ENCODE data around the gene ANTKMT. TPM values are rescaled to one million over a fixed set of nuclear protein-coding genes. Genes with fewer than 3 reads are reported as not detected.

Gene ANTKMT
- total RNA-seq, 1 donor from 2014 or later = 37.1 TPM

DNA sequence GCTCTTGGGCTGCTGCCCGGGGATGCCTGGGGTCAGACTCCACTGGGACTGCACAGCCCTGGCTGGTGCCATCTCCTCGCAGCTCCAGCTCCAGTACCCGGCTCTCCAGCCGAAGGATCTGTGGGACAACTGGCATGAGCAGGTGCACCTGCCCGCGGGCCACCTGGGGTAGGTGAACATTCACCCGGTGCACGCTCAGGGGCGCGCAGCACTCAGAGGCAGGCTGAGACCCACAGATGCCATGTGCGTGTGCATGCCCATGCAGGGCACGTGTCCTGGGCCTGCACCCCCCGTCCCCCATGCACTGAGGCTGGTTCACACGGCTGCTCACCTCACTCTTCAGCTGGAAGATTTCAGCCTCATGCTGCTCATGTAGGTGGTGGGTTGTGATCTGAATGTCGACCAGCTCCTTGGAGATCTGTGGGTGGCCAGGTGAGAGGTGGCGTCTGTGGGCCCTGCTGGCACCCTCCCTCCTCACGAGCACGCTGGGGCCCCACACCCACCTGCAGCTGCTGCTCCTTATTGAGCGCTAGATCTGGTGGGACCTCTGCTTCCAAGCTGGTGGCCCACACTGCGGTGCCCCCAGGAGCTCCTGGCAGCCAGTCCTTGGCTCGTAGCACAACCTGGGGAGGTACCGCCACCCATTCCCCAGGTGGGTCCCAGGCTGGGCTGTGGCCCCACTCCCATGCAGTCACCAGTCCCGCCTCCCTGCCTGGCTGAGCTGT lies 4.7 kb downstream of the ANTKMT start:
- ATAC-seq = peak; percentile 31
- no peak for DNase-seq (ENCODE audit: low spot score)

DNA sequence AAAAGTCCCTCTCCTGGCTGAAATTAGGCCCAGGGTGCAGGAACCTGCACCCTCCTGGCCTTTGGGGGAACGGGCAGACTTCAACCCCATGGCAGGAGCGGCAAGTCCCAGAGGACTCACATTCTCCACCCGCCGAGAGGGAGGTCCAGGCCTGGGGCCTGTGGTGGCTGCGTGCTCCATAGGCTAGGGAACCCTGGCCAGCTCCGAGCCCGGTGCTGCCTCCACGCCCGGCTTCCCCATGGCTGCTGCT lies 5.2 kb downstream of the ANTKMT start:
- ATAC-seq (no peak), DNase-seq (ENCODE audit: low spot score) (no peak)

DNA sequence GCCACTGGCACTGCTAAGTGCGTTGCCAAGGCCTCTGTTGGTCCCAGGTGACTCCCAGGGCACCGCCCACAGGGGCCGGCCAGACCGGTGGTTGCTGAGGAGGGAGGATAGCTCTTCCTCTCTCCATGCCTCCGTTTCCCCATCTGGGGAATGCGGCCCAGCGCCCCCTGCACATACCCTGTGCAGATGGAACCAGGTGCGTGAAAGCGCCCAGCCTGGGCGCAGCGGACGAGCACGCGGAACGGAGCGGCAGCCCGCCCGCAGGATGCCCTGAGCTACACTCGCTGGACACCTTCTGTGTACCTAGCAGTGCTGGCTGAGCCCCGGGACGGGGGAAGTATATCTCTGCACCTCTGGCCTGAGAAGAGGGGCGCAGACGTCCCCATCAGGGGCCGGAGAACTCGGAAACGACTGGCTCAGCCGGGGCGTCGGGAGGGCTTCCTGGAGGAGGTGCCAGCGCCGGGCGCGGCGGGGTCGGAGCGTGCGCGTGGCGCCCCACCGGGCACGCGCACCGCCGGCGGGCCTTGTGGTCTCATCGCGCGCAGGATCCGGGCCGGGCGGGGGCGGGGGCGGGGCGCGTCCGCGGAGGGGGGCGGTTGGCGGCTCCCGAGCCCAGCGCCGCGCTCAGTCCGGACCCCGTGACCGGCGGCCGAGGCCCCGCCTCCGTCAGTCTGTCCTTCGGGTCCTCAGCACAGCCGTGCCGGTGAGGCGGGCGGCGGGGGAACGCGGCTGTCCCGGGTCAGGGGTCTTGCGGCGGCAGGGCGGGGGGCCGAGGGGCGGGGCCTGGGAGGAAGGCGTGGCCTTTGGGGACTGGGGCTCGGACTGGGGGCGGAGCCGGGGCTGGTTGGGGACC lies 5.7 kb downstream of the ANTKMT start, which contains the start of the genes CCDC78 and HAGHL:
Gene CCDC78 (minus strand): TSS at position 6 of the 853 bp plus-strand sequence. CDS start 76 bp downstream, outside the sequence.
Gene HAGHL (plus strand): TSS at position 669 of the 853 bp plus-strand sequence. CDS start 404 bp downstream, outside the sequence.
- ATAC-seq = peak; percentile 28
- DNase-seq (ENCODE audit: low spot score) = no peak

DNA sequence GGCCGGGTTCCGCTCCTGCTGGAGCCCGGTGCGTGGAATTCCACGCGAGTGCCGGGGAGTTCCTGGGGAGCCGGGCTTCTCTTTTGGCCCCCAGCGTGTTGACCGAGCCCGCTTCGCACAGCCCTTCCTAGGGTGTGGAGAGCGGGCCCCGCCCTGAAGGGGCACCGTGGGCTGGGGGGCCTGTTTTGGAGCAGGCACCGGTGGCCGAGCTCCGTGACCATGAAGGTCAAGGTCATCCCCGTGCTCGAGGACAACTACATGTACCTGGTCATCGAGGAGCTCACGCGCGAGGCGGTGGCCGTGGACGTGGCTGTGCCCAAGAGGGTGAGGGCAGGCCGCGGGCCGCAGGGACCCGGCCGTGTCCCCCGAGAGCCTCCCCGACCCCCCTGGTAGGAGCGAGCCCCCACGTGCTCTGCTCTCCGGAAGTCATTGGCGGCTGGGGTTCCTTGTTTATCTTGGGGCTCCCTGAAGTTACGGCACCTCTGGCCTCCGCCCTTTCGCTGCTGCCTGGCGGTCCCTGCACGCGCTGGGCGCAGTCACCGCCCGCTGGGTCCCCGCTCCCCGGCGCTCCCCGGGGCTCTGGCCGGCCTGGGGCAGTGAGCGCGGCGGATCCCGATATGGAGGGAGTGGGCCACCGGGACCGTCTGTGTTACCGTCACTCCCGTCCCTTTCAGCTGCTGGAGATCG lies 6.5 kb downstream of the ANTKMT start:
- DNase-seq (ENCODE audit: low spot score) = no peak
- no peak for ATAC-seq

DNA sequence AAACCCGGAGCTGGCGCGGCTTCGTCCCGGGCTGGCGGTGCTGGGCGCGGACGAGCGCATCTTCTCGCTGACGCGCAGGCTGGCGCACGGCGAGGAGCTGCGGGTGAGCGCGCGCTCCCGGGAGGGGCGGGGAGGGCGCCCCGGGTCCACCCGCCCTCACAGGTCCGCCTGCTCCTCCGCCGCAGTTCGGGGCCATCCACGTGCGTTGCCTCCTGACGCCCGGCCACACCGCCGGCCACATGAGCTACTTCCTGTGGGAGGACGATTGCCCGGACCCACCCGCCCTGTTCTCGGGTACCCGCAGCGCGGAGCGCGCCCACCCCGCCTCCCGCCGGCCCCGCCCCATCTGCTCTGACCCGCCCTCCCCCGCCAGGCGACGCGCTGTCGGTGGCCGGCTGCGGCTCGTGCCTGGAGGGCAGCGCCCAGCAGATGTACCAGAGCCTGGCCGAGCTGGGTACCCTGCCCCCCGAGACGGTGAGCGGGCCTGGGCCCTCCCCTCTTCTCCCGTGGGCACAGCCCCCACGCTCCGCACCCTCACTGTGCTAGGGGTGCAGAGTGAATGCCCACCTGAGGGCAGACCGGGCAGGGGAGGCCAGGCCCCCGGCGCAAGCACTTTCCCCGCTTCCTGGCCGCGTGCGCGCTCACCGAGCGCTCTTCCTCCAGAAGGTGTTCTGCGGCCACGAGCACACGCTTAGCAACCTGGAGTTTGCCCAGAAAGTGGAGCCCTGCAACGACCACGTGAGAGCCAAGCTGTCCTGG lies 7.4 kb downstream of the ANTKMT start:
- DNase-seq (ENCODE audit: low spot score) (no peak), ATAC-seq (peak; percentile 47)

DNA sequence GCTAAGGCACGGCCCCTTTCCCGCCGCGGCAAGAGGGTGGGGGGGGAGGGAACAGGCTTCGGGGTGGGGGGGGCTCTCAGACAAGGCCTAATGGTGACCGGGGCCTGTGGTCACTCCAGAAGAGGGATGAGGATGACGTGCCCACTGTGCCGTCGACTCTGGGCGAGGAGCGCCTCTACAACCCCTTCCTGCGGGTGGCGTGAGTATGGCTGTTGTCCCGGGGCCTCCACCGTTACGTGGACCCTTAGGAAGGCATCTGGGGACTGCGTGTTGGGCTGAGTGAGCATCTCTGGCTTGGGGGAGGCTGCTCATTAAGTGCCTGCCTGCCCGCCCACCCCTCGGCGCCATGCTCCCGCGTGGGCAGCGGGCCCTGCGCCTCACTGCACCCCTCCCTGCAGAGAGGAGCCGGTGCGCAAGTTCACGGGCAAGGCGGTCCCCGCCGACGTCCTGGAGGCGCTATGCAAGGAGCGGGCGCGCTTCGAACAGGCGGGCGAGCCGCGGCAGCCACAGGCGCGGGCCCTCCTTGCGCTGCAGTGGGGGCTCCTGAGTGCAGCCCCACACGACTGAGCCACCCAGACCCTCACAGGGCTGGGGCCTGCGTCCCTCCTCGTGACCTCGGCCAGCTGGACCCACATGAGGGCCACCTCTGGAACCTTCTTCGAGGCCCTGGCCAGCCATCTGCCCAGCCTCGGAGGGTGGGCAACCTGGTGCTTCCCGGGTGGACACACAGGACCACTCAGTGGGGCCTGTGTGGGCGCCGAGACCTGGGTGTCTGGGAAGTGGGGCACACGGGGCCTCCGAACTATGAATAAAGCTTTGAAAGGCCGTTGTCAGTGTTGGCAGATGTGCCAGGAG lies 8.2 kb downstream of the ANTKMT start:
- DNase-seq (ENCODE audit: low spot score) (no peak), ATAC-seq (no peak)

DNA sequence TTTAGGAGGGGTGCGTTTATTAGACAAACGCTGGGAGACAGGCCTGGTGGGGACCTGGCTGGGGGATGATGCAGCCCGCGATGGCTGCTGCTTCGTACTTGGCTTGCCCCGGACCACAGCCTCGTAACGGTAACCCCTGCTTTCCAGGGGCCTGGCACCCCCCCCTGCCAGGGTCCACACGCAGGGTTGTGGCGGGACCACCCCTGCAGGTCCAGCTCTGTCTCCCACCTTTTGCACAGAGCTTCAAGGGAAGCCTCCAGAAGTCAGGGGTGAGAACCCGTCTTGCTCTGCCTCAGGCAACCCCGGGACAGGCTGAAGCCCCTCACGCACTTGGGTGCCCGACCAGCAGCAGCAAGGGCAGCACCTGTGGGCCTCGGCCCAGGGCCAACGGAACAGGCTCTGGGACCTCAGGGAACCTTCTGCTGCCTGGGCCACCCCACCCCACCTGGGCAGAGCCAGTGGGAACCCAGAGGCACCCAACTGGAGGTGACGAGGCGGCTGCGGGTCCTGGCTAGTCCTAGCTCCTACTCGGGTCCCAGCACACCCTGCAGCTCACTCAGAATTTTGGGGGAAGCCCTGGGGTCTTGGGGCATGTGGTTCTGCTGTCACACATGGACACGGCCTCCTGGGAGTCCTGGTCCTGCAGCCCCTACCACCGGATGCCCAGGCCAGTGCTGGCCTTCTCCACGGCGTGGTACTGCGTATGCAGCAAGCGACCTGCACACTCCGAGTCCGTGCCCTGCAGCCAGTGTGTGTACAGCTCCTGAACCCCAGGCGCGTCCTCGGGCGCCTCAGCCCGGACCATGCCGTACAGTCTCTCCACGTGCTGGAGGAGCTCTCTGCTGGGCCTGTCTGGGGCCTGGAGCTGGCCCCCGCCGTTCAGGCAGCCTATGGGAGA lies 9.1 kb downstream of the ANTKMT start:
- ATAC-seq (no peak), DNase-seq (ENCODE audit: low spot score) (no peak)

DNA sequence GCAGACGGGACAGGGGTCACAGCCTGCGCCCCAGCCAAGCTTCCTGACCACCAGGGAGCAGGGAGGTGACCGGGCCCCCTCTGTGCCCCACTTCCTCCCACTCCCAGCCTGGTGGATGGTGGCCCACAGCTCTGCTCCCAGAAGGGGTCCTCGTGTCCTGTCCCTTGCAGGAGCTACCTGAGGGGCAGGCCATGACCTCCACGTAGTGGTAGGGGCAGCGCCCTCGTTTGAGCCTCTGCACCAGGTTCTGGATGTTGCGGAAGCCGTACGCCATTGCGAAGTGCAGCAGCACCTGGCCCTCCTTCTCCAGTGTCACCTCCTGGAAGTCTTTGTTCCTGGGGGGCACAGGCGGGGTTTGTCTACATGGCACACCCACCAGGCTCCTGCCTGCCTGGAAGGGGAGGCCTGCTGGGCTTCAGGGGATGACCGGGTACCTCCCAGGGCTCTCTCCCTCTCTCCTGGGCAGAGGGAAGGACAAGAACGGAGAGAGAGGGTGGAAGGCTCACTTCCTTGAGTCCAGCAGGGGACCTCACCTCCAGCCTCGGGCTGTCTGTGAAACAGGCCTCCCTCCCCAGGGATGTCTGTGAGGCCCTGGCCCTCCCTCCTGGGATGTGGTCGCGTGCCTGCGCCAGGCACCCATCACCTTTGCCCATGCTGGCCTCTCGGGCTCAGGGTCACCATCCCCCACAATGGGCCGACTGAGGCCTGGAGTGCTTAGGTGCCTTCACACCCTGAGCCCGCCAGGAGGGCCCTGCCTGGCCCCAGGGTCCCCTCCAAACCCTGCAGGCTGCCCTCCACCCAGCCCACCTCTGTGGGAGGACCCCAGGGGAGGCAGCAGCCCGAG lies 9.9 kb downstream of the ANTKMT start:
- no peak for DNase-seq (ENCODE audit: low spot score)
- ATAC-seq = no peak

DNA sequence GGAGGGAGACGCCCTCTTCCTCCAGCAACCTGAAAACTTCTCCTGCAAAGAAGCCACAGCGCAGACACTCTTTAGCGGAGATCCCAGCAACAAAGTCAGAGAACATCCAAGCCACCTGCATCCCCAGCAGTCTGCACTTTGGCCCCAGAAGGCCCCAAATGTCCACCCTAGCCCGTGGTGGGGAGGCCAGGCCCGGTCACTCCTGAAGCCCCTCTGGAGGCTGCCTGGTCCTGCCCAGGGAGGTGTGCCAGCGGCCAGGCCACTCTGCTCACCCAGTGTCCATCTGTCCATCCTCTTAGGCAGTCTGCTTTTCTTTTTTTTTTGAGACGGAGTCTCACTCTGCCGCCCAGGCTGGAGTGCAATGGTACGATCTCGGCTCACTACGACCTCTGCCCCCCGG lies 11.4 kb downstream of the ANTKMT start:
- DNase-seq (ENCODE audit: low spot score) (no peak), ATAC-seq (no peak)

DNA sequence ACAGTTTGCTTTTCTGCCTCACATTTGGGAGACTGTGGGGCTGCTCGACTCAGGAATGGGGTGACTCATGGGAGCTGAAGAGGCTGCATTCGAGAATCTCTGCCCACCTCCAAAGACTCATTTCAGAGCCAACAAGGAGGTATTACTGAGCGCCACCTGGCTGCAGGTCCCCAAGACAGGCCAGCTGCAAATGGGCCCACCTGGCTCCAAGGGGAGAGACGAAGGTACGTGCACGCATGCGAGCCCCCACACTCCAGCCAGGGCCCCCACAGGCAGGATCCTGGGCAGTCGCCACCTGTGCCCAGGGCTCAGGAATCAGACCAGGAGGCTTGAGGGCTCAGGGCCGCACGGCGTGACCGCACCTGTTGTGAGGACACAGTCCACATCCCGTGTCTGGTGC lies 12.0 kb downstream of the ANTKMT start:
- no peak for DNase-seq (ENCODE audit: low spot score)
- no peak for ATAC-seq

DNA sequence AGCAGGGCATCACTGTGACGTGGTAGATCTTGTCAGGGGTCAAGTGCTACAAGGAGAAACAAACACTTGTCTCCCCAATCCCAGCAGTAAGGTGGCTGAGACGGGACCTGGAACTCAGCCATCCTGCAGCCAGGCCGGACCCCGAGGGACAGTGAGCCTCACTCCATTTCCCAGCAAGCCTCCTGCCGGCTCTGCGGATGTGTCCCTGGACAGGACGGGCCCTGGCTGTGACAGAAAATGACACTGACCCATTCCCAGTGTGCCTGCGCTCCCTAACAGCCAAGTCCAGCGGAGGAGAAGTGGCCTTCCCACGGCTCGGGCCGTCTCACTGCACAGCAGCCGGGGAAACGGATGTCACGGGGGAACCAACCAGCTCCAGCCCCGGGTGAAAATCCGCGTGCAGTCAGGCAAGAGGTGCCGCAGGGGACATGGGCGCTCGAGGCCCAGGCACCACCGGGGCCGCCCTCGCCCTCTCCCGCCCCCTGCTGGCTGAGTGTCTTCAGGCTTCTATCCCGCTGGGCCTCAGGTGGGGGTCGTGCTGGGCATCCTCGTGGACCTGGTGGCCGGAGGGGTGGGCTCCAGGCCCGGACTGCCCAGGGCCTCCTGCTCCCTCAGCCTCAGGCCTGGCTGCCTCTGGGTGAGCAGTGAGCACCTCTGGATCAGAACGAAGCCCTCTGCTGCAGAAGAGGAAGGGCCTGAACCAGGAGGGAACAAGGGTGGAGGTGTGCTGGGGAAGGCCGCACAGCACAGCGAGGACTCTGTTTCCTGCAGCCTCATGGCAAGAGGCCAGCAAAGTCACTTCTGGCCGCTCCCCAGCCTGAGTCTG lies 12.6 kb downstream of the ANTKMT start:
- DNase-seq (ENCODE audit: low spot score) = no peak
- no peak for ATAC-seq

DNA sequence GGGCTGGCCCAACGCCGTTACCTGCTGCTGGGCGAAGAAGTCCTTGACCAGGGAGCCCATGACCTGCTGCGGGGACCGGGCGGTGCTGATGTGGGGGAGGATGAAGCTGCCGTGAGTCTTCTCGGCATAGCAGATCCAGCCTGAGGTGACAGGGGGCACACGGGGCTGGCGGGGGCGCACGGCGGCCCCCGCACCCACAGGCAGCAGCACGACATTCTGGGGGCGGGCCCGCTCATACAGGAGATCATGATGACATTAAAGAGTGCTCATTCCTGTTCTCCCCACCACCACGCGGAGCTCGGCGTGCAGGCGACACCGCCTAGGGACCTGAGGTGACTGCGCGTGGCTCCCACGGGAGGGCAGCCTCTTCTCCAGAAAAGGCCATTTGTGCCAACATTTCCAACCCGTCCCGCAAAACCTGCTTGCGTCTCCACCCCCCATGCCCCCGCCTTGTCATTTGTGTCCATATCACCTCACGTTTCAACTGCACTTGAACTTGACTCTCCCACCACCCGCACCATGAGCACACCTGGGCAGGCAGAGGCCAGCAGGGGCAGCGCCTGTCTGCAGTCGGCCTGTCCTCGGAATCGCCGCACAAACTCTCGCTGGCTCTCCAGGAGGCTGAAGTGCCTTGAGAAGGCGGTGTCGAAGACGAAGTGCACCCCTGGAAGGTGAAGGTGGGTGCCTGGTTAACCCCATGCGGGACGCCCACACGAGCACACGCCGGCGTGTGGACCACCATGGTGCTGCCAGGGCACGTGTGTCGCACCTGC lies 13.4 kb downstream of the ANTKMT start:
- ATAC-seq (no peak), DNase-seq (ENCODE audit: low spot score) (no peak)

DNA sequence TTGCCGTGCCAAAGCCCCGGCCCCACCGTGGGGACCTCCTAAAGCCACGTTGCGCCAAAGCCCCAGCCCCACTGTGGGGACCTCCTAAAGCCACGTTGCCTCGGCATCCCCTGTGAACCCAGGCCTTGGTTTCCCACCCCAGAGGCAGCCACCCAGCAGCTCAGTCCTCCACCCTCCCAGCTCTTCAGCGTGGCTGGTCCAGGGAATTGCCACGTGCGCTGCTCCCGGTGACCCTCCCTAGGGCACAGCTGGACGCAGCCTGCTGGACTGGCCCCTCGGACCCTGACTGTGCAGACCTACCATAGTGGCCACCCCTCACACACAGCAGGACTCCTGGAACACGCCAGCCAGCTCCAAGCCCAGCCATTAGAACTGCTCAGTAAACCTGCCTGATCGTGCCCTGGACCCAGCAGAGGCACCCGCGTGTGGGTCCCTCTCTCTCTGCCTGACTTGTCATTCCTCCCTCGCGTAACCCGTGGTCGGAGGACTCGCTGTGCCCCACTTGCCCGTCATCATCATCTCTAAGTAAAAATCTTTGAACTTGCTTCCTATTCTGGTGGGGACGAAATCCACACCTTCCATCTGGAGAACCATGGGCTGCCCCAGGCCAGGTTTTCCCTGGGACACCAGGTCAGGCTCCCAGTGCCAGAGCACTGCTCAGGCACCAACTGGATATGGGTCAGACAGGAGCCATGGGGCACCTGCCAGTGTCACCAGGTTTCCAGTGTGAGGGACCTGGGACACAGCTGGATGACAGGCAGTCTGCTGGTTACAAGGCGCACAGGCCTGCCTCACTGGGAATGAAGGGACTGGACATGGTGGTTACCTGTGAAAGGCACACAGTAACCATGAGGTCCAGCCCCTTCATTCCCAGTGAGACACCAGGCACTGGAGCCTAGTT lies 14.3 kb downstream of the ANTKMT start:
- ATAC-seq = no peak
- no peak for DNase-seq (ENCODE audit: low spot score)

DNA sequence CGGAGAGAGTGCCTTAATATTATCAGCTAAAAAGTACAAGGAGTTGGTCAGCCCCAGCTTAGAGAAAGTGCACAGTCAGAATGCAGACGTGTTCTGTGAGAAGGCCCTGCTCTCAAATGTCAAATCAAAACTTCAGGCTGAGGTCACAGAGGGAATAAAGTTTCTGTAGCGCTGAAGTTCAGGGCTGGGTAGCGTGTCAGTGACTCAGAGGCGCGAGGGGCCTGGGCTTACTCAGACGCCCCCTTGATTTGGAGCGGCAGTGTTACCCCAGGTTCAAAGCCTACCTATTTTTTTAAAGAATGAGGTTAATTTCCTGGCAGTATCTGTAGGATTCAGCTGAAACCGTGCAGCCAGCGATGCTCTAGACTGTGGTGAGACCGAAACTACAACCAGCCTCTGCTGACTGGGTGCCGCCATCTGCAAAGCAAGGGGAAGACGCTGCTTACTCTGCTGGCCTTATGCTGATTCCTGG lies 15.1 kb downstream of the ANTKMT start:
- DNase-seq (ENCODE audit: low spot score) (no peak), ATAC-seq (no peak)

DNA sequence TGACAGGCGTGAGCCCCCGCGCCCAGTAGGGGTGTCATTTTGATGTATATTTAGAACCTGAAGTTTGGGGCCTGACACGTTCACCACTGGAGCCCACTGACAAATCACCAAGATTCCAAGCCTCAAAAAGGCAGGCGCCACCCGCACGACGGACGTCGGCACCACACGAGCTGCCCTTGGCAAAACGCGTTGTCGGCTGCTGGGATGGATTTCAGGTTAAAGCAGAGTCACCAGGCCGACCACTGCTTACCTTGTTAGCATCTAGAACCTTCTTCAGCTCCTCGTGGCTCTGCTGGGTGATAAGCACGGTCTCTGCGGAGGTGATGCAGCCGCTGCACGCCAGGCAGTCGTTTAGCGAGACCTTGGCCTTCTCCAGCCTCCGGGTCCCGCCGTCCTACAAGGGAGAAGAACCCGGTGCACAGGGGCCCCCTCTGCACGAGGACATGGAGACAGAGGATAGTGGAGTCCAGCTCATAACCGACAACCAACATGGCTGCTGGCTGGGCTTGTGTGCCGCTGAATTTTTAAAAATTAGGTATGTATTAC lies 16.1 kb downstream of the ANTKMT start:
- ATAC-seq = no peak
- DNase-seq (ENCODE audit: low spot score) = no peak

Data from left lobe of liver (tissue), 2 donors.